Activated CD4-positive, alpha-beta T cell treated with anti-CD3 and anti-CD28 coated beads for 36 hours (primary cell): ENCODE results near the gene MPRIP. TPM values are rescaled to one million over a fixed set of nuclear protein-coding genes. Genes with fewer than 3 reads are reported as not detected.
A peak's percentile ranks its signal among the peaks of the same experiment; 100 is the strongest.

Experiments
- ATAC-seq: fragments of 200-7000 bp; cut with Tn5 transposase; one replicate; pipeline ENCODE4 v1.10.0; 2021; ENCODE audit warnings: mild to moderate bottlenecking, moderate library complexity
- CTCF ChIA-PET: fragments of 350-600 bp; sonication (Branson Sonifier 250); formaldehyde crosslinking; loops from one replicate; lab custom pipeline; 2021; ENCODE audit warnings: antibody characterized with exemption; lab: Charles Lee
- POLR2A ChIA-PET: fragments of 350-600 bp; sonication (Branson Sonifier 250); formaldehyde crosslinking; loops from one replicate; lab custom pipeline; 2021; ENCODE audit warnings: antibody characterized with exemption, inconsistent platforms; lab: Charles Lee
- DNase-seq: peaks from one replicate; pipeline ENCODE4 v3.0.0-alpha.2; 2020
- H3K27ac Mint-ChIP-seq: one replicate; pipeline ENCODE4 v1.8.0; 2021; ENCODE audit warnings: mixed read lengths
- H3K27me3 Mint-ChIP-seq: one replicate; pipeline ENCODE4 v1.8.0; 2021; ENCODE audit warnings: mixed read lengths
- H3K36me3 Mint-ChIP-seq: one replicate; pipeline ENCODE4 v1.8.0; 2021; ENCODE audit warnings: low read depth, mixed read lengths
- H3K4me1 Mint-ChIP-seq: one replicate; pipeline ENCODE4 v1.8.0; 2021; ENCODE audit warnings: mixed read lengths
- H3K4me3 Mint-ChIP-seq: one replicate; pipeline ENCODE4 v1.8.0; 2021; ENCODE audit warnings: mild to moderate bottlenecking, moderate library complexity, mixed read lengths
- H3K9me3 Mint-ChIP-seq: one replicate; pipeline ENCODE4 v1.8.0; 2021; ENCODE audit warnings: low read depth, mixed read lengths
- intact Hi-C, 2 experiments: fragments of 100-400 bp; cut with DNase I in 1 of 2; cut with micrococcal nuclease in 1 of 2; formaldehyde crosslinking; loops; one replicate each; pipeline versions ENCODE4 v1.14.2 to v1.15.1; 2022 to 2024; cut with DNase I, micrococcal nuclease
- total RNA-seq, 2 experiments: library from RNA; stranded (reverse); gene quantifications; one replicate each; pipeline ENCODE4 v1.2.3, GENCODE V29; 2021

MPRIP gene
- total RNA-seq, 2 experiments from 2014 or later: 131 to 179 TPM

- ATAC-seq (no peak), DNase-seq (no peak)
- ChIA-PET CTCF (no interaction called here), POLR2A (no interaction called here)
- intact Hi-C loops: loop anchor here in 1 of 2 experiments (10.0 kb wide), 1 partner anchor 227 kb away; no protein-coding TSS in a partner anchor
- no peak overlapping the region for H3K4me3 Mint-ChIP-seq
- H3K27ac Mint-ChIP-seq: no peak overlapping the region
- no peaks in the 10 kb centered on the region for H3K27me3 Mint-ChIP-seq
- no peaks in the 10 kb centered on the region for H3K9me3 Mint-ChIP-seq
- H3K4me1 Mint-ChIP-seq: peaks cover 15% of the 10 kb centered on the region
- H3K36me3 Mint-ChIP-seq: peaks cover 21% of the 10 kb centered on the region
Measured at GRCh38 chr17:17231621-17232302, 189.5 kb downstream of the MPRIP start.

DNA sequence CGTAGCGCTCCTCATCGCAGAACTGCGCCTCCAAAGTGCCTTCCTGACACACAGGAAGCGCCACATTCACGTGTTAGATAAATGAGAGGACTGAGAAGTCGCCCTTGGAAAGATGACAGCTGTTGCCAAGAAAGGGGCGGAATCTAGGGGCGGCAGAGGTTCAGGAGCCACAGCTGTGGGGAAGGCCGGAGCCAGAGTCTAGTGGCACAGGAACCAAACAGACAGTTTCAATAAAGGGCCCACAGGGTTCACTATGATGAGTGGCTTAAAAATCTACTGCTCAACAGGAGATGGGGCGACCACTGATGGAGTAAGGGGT lies 190.0 kb downstream of the MPRIP start:
- no peak overlapping the region for H3K27ac Mint-ChIP-seq
- ChIA-PET POLR2A (no interaction called here), CTCF (no interaction called here)
- no peak overlapping the region for H3K4me3 Mint-ChIP-seq
- no peaks in the 10 kb centered on the region for H3K27me3 Mint-ChIP-seq
- peaks cover 15% of the 10 kb centered on the region for H3K4me1 Mint-ChIP-seq
- intact Hi-C loops: loop anchor here in 1 of 2 experiments (10.0 kb wide), 1 partner anchor 227 kb away; no protein-coding TSS in a partner anchor
- DNase-seq (no peak), ATAC-seq (no peak)
- peaks cover 18% of the 10 kb centered on the region for H3K36me3 Mint-ChIP-seq
- H3K9me3 Mint-ChIP-seq: no peaks in the 10 kb centered on the region

DNA sequence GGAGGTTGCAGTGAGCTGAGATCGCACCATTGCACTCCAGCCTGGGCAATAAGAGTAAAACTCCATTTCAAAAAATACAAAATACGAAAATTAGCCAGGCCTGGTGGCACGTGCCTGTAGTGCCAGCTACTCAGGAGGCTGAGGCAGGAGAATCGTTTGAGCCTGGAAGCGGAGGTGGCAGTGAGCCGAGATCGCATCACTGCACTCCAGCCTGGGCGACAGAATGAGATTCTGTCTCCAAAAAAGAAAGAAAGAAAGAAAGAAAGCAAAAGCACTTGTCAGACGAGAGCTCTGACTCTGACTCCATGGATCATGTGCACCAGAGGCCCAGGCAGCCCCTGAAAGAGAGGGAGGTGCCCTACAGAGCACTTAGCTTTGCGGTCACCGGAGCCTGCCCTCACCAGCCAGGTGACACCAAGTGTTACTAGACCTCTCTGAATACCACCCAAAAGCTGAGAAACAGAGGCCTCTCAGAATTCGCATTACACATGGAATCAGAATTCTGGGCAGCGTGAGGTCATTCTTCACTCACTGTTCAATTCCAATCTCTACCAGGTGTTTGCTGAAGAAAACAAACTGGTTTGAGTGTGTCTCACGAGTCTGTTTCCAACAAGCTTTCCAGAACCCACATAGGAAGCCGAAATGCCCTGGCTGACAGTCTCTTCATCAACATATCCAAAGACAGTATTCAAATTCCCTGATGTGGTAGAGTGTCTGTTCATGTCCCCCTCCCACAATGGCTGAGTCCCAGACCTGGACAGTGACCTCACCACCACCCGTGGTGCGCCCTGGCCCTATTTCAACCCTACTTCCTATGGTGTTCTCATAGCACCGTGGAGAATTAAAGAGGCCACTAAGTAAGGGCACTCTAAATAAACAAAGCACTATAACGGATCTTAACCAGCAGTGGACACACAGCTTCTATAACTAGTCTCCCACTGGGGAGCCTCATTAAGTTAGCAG lies 193.2 kb downstream of the MPRIP start:
- Mint-ChIP-seq H3K27me3 (no peaks in the 10 kb centered on the region), H3K9me3 (no peaks in the 10 kb centered on the region), H3K4me1 (peaks cover 31% of the 10 kb centered on the region), H3K27ac (peak overlapping the region; percentile 21), H3K36me3 (peaks cover 3% of the 10 kb centered on the region), H3K4me3 (peak overlapping the region; percentile 81)
- ChIA-PET CTCF (interaction anchor here (0.7 to 1.9 kb wide), 6 partner anchors 18 to 409 kb away, joined by 3 to 10 read pairs (median 4); no protein-coding TSS in a partner anchor), POLR2A (interaction anchor here (0.6 kb wide), 1 partner anchor 185 kb away, joined by 8 read pairs; no protein-coding TSS in a partner anchor)
- intact Hi-C loops: loop anchor here (2.0 to 10.0 kb wide), 5 partner anchors 45 to 233 kb away; partner anchors contain the start of gene COPS3 (in 1 of the 2)
- no peak for ATAC-seq
- peak; percentile 48 for DNase-seq

- ATAC-seq (no peak), DNase-seq (peak; percentile 10)
- intact Hi-C loops: loop anchor here (1.0 to 10.0 kb wide), 14 partner anchors 30 to 947 kb away; partner anchors contain the start of genes COPS3 (in 2 of the 2), PLD6 (in 2 of the 2), ALKBH5 (in 1 of the 2) and ATPAF2 (in 1 of the 2)
- Mint-ChIP-seq H3K27me3 (no peaks in the 10 kb centered on the region), H3K4me1 (peaks cover 31% of the 10 kb centered on the region), H3K9me3 (no peaks in the 10 kb centered on the region), H3K36me3 (peaks cover 3% of the 10 kb centered on the region), H3K27ac (peak overlapping the region; percentile 98), H3K4me3 (peak overlapping the region; percentile 81)
- ChIA-PET CTCF (interaction anchor here (0.7 to 1.1 kb wide), 3 partner anchors 36 to 408 kb away, joined by 3 to 4 read pairs (median 4); no protein-coding TSS in a partner anchor), POLR2A (interaction anchor here (0.6 to 0.7 kb wide), 3 partner anchors 29 to 186 kb away, joined by 5 to 9 read pairs (median 8); partner anchors contain the start of gene COPS3)
Measured at GRCh38 chr17:17236295-17237025, 194.2 kb downstream of the MPRIP start.

- H3K27ac Mint-ChIP-seq: peak within 1 kb of the TSS; percentile 98
- CTCF ChIA-PET: interaction anchor here (0.8 kb wide), 2 partner anchors 36 to 93 kb away, joined by 3 read pairs; no protein-coding TSS in a partner anchor
- POLR2A ChIA-PET: interaction anchor here (0.7 kb wide), 2 partner anchors 30 to 44 kb away, joined by 5 to 9 read pairs; partner anchors contain the start of gene COPS3
- no peaks in the 10 kb centered on the region for H3K9me3 Mint-ChIP-seq
- H3K4me1 Mint-ChIP-seq: peaks cover 31% of the 10 kb centered on the region
- ATAC-seq: peak; percentile 90
- H3K36me3 Mint-ChIP-seq: peaks cover 2% of the 10 kb centered on the region
- H3K4me3 Mint-ChIP-seq: peak within 1 kb of the TSS; percentile 81
- intact Hi-C loops: loop anchor here (1.0 to 10.0 kb wide), 14 partner anchors 31 to 946 kb away; partner anchors contain the start of genes COPS3 (in 2 of the 2), PLD6 (in 2 of the 2), ALKBH5 (in 1 of the 2) and ATPAF2 (in 1 of the 2)
- DNase-seq: peak; percentile 93
- H3K27me3 Mint-ChIP-seq: no peaks in the 10 kb centered on the region
Measured at GRCh38 chr17:17237026-17237799, 195.0 kb downstream of the MPRIP start, which contains the start of gene FLCN. Gene FLCN (minus strand): TSS chr17:17237168. CDS start chr17:17228137, 9,031 bp downstream.

GRCh38 chr17:17239832-17240231 lies 197.6 kb downstream of the MPRIP start:
- Mint-ChIP-seq H3K27me3 (no peaks in the 10 kb centered on the region), H3K27ac (no peak overlapping the region), H3K9me3 (no peaks in the 10 kb centered on the region), H3K36me3 (no peaks in the 10 kb centered on the region), H3K4me1 (peaks cover 31% of the 10 kb centered on the region), H3K4me3 (no peak overlapping the region)
- ATAC-seq (no peak), DNase-seq (no peak)
- CTCF ChIA-PET: interaction anchor here (0.7 to 1.3 kb wide), 4 partner anchors 13 to 38 kb away, joined by 3 to 4 read pairs (median 3); partner anchors contain the start of gene PLD6
- POLR2A ChIA-PET: interaction anchor here (0.6 kb wide), 1 partner anchor 16 kb away, joined by 4 read pairs; no protein-coding TSS in a partner anchor
- intact Hi-C loops: loop anchor here (5.0 to 10.0 kb wide), 2 partner anchors 235 to 238 kb away; no protein-coding TSS in a partner anchor

DNA sequence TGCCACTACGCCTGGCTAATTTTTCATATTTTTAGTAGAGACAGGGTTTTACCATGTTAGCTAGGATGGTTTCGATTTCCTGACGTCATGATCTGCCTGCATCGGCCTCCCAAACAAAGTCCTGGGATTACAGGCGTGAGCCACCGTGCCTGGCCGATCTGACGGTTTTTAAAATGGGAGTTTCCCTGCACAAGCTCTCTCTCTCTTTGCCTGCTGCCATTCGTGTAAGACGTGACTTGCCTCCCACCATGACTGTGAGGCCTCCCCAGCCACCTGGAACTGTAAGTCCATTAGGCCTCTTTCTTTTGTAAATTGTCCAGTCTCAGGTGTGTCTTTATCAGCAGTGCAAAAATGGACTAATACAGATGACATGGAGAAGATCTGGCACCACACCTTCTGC lies 199.4 kb downstream of the MPRIP start:
- H3K4me3 Mint-ChIP-seq: no peak overlapping the region
- H3K36me3 Mint-ChIP-seq: peaks cover 7% of the 10 kb centered on the region
- no peaks in the 10 kb centered on the region for H3K9me3 Mint-ChIP-seq
- ChIA-PET CTCF (no interaction called here), POLR2A (no interaction called here)
- no peaks in the 10 kb centered on the region for H3K27me3 Mint-ChIP-seq
- intact Hi-C loops: no loop called here
- peaks cover 16% of the 10 kb centered on the region for H3K4me1 Mint-ChIP-seq
- DNase-seq: no peak
- H3K27ac Mint-ChIP-seq: no peak overlapping the region
- ATAC-seq: no peak

GRCh38 chr17:17242246-17242645 lies 200.0 kb downstream of the MPRIP start:
- CTCF ChIA-PET: no interaction called here
- no peak overlapping the region for H3K4me3 Mint-ChIP-seq
- H3K9me3 Mint-ChIP-seq: no peaks in the 10 kb centered on the region
- H3K36me3 Mint-ChIP-seq: peaks cover 11% of the 10 kb centered on the region
- POLR2A ChIA-PET: no interaction called here
- no peak for ATAC-seq
- intact Hi-C loops: no loop called here
- H3K4me1 Mint-ChIP-seq: peaks cover 16% of the 10 kb centered on the region
- DNase-seq: no peak
- H3K27ac Mint-ChIP-seq: no peak overlapping the region
- no peaks in the 10 kb centered on the region for H3K27me3 Mint-ChIP-seq
